ENCODE data around the gene CDHR2.

Gene CDHR2

DNA sequence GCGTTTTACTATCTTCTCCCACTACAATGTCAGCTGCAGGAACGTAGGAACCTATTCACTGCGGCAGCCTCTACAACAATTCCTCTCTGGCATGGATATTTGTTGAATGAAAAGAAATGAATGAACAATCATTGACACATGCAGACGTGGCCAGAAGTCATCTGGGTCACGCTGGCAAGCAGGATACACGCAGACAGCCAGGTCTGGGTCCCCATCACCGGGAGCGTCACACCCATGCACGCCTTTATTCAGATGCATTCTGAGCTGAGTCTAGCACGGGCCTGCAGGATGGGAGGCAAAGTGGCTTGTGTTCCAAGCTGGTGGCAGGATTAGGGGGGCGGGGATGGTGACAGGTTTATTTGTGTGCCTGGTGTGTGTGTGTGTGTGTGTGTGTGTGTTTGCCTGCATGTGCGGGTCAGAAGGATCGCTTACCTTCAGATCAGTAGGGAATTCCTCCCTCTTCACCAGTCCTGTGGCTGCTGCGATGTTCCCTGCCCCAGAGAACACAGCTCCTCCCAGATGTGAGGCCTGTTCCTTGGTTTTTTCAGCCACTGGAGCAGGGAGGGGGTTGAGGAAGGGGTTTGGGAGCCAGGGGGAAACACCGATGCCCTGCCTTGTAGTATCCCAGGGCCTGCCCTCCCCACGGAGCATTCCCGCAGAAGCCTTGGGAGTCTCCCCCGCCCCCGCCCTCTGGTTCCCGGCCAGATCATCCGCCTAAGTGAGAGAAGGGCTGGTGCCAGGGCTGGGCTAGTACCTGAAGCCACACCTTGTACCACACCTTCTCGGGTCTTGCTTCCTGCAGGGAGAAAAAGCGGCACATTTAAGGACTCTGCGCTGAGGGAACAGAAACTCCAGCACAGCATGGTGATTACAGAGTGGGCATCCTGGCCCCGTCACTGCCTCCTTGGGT, 77.1 kb downstream of the CDHR2 start:
- Mint-ChIP-seq H3K36me3 (ENCODE audit: low read depth) (no peaks in the 10 kb centered on the region), H3K27ac (no peak overlapping the region), H3K4me1 (ENCODE audit: low read depth) (no peaks in the 10 kb centered on the region), H3K4me3 (no peak overlapping the region), H3K27me3 (peaks cover 83% of the 10 kb centered on the region), H3K9me3 (no peaks in the 10 kb centered on the region)
- intact Hi-C loops (cut with micrococcal nuclease): no loop called here

DNA sequence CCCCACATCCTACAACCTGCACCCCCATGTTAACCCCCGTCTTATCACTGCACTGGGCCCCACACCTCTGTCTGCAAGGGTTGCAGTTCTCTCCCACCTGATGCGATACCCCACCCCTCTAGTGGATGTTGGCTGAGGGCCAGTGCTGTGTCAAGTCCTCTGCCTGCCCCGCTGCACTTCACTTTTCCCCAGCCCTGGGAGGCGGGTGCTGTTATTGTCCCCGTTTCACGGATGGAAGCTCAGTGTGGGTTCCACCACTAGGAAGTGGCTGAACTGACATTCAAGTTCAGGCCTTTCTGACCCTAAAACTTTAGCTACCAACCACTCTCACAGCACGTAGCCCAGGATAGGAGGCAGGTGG, 77.7 kb downstream of the CDHR2 start:
- Mint-ChIP-seq H3K27ac (no peak overlapping the region), H3K27me3 (peaks cover 83% of the 10 kb centered on the region), H3K4me1 (ENCODE audit: low read depth) (no peaks in the 10 kb centered on the region), H3K9me3 (no peaks in the 10 kb centered on the region), H3K4me3 (no peak overlapping the region), H3K36me3 (ENCODE audit: low read depth) (no peaks in the 10 kb centered on the region)
- intact Hi-C loops (cut with micrococcal nuclease): no loop called here

DNA sequence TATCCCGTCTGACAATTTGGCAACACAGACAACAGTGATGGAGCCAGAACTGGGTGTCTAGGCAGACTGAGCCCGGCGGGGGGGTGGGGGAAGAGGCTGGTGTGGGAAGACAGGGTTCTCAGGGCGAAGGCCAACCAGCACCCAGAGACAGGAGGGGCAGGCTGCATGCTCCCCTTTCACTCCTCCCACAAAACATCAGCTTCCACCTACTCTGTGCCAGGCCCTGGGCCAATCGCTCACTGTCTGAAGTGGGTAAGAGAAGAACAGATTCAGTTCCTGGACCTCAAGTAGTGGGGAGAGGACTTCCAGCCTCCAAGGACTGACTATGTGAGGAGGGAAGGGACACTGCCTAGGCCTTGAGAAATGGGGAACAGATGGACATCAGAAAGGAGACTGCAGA, 78.4 kb downstream of the CDHR2 start:
- Mint-ChIP-seq H3K9me3 (no peaks in the 10 kb centered on the region), H3K27ac (no peak overlapping the region), H3K36me3 (ENCODE audit: low read depth) (no peaks in the 10 kb centered on the region), H3K4me3 (no peak overlapping the region), H3K27me3 (peaks cover 82% of the 10 kb centered on the region), H3K4me1 (ENCODE audit: low read depth) (no peaks in the 10 kb centered on the region)
- intact Hi-C loops (cut with micrococcal nuclease): no loop called here

DNA sequence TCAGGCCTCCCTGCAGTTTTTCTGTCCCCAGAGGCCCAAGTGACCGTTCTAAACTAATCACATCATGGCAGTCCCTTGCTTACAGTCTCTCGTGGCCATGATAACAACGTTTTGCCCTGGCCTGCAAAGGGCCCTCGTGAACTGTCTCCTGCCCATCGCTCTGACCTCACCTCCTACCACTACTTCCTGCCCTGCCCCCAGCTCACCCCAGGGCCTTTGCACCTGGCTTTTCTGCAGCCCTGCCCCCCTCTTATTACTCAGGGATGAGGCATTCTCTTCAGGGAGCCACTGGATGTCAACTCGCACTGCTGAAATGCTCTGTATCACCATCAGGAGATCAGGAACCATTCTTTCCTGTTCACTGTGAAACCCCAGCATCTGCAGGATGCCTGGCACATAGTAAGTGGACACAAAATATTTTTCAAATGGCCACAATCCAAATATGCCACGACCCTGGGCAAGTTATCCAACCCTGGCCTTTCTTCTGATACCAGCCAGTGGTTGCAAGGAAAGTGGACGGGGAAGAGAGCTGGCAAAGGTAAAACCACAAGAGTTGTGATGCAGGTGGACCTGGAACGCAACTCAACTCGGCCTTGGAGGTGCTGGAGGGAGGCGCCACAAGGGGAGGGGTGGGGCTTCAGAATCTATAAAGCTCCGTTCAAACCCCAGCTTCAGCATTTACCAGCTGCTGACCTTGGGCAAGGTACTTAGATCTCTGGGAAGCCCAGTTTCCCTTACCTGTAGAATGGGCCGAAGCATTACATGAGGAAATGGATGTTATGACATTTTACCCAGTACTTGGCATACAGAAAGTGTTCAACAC, 79.5 kb downstream of the CDHR2 start:
- no peaks in the 10 kb centered on the region for H3K9me3 Mint-ChIP-seq
- peaks cover 84% of the 10 kb centered on the region for H3K27me3 Mint-ChIP-seq
- no peaks in the 10 kb centered on the region for H3K4me1 Mint-ChIP-seq (ENCODE audit: low read depth)
- H3K27ac Mint-ChIP-seq: no peak overlapping the region
- intact Hi-C loops (cut with micrococcal nuclease): no loop called here
- no peak overlapping the region for H3K4me3 Mint-ChIP-seq
- no peaks in the 10 kb centered on the region for H3K36me3 Mint-ChIP-seq (ENCODE audit: low read depth)

DNA sequence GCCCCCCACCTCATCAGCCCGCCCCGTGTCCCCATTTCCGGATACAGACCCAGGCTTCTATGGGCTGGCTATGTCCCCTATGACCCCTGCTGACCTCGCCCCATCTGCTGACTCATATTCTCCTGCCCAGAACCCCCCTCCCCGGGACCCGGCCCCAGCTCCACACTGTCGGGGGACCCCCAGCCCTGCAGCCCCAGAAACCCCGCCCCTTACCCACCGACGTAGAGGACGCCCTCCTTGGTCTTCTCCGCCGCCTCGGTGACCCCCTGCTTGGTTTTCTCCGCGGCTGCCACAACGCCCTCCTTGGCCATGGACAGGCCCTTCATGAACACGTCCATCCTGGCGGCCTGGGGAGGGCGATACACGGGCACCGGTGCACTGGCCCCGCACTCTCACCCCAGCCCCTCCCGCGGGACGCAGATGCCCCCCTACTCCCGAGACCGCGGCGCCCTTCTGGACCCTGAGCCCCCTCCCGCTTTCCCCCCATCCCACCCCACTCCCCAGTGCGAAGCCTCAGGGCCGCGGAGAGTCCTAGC, 80.2 kb downstream of the CDHR2 start:
- H3K36me3 Mint-ChIP-seq (ENCODE audit: low read depth): no peaks in the 10 kb centered on the region
- no peak overlapping the region for H3K4me3 Mint-ChIP-seq
- peaks cover 86% of the 10 kb centered on the region for H3K27me3 Mint-ChIP-seq
- H3K27ac Mint-ChIP-seq: no peak overlapping the region
- H3K9me3 Mint-ChIP-seq: no peaks in the 10 kb centered on the region
- H3K4me1 Mint-ChIP-seq (ENCODE audit: low read depth): no peaks in the 10 kb centered on the region
- intact Hi-C loops (cut with micrococcal nuclease): no loop called here

DNA sequence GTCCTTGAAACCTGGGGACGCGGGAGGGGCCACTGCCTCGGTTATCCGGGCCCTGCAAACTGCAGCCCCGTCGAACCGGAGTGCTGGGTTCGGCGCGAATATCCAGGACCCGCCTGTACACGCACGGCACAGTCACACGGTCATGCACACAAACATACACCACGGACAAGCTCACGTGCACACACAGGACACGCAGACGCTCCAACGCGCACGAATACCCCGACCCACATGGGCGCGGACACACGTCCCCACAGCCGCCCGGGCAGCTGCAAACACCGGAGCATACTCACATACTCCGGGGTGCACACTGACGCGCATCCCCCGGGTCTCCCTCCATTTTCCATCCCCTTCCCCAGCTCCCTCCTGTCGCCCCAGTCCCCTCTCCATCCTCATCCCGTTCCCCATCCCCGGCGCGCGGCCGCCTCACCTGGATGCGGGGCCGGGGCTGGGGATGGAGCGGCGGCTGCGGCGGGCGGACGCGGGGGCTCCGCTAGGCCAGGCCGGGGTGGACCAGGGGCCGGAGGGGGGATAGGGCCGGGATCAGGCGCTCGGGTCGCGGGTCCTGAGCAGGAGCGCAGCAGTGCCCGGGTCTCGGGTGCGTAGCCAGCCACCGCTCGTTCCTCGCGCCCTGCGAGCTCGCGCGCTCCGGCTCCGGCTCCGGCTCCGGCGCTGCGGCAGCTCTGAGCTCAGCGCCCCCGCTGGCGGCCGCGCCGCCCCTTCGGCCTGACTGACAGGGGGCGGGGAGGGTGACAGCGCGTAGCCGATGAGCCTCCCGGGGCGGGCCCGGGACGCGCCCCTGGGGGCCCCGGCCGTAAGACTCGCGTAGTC, 80.9 kb downstream of the CDHR2 start, which contains the start of the genes EIF4E1B and SNCB:
EIF4E1B (plus strand) TSS at position 823 of the 828 bp plus-strand sequence. CDS start 12,113 bp downstream, outside the sequence.
SNCB (minus strand) TSS at position 682 of the 828 bp plus-strand sequence. CDS start 880 bp downstream, outside the sequence.
- no peaks in the 10 kb centered on the region for H3K9me3 Mint-ChIP-seq
- H3K27me3 Mint-ChIP-seq: peaks cover 86% of the 10 kb centered on the region
- H3K27ac Mint-ChIP-seq: no peak within 1 kb of the TSS
- H3K36me3 Mint-ChIP-seq (ENCODE audit: low read depth): no peaks in the 10 kb centered on the region
- H3K4me3 Mint-ChIP-seq: no peak within 1 kb of the TSS
- intact Hi-C loops (cut with micrococcal nuclease): no loop called here
- no peaks in the 10 kb centered on the region for H3K4me1 Mint-ChIP-seq (ENCODE audit: low read depth)

DNA sequence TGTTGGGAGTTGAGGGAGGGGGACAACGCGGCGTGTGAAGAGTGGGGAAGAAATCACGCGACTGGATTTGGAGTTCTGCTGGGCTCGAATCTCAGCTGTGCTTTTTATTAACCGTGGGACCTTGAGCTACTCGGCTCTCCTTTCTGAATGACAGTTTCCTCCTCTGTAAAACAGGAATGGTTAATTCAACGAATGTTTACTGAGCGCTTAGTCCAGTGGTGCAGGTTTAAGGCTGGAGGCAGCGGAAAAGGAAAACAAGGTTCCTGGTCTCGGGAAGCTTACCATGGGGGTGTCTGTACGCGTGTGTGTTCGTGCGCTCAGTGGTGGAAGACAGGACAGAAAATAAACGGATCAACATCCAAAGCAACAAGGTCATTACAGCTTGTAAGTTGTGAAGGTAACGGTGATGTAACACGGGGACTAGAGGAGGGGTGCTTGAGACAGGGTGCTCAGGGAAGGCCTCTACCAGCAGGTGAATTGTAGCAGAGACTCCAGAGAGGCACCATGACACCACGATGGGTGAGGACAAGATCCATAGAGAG, 81.6 kb downstream of the CDHR2 start:
- no peak overlapping the region for H3K4me3 Mint-ChIP-seq
- H3K27me3 Mint-ChIP-seq: peaks cover 91% of the 10 kb centered on the region
- no peaks in the 10 kb centered on the region for H3K9me3 Mint-ChIP-seq
- H3K27ac Mint-ChIP-seq: no peak overlapping the region
- H3K4me1 Mint-ChIP-seq (ENCODE audit: low read depth): no peaks in the 10 kb centered on the region
- H3K36me3 Mint-ChIP-seq (ENCODE audit: low read depth): no peaks in the 10 kb centered on the region
- intact Hi-C loops (cut with micrococcal nuclease): no loop called here

DNA sequence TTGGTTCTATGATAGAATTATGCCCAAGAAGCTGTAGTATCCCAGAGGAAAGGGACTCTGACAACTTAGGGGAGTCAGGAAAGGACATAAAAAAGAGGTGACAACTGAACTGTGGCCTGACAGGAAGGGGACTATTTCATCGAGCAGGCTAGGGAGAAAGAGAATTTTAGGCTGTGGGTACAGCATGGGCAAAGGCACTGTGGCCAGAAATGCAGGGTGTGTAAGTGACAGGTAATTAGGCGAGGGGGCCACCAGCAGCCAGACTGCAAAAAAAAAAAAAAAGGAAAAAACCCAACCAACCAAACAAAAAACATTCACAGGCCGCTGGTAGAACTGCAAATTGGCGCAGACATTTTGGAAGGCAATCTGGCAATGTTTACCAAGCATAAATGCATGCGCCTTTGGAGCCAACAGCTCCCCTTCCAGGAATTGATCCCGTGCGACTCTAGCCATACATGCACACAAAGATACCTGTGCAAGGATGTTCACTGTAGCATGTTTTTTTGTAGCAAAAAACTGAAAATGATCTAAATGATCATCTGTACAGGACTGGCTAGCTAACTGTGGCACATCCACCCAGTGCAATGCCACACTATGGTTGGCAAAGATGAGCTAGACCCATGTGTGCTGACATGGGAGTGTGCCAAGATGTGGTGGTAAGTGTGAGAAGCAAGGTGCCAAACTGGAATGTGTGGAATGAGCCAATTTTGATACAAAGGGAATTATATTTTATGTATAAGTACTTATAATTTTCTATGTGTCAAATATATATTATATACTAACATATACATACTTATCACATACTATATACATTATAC, 82.5 kb downstream of the CDHR2 start:
- Mint-ChIP-seq H3K9me3 (no peaks in the 10 kb centered on the region), H3K27ac (no peak overlapping the region), H3K4me1 (ENCODE audit: low read depth) (no peaks in the 10 kb centered on the region), H3K27me3 (peaks cover 88% of the 10 kb centered on the region), H3K36me3 (ENCODE audit: low read depth) (no peaks in the 10 kb centered on the region), H3K4me3 (no peak overlapping the region)
- intact Hi-C loops (cut with micrococcal nuclease): no loop called here

DNA sequence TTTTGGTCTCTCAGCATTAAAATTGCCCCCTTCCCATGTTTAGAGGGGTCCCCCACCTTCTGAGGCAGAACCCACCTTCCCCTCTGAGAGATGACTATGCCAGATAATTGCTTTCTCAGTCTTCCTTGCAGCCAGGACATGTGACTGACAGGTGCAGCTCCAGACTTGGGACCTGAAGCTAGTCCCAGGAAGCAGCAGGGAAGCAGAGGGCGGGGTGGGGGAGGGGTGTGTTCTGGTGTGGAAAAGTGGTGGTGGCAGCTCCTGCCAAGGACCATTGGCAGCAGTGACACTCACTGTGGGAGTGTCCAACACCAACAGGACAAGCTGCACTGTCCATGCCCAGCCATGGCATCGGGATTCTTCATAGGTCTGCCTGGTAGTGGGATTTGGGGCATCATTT, 83.6 kb downstream of the CDHR2 start:
- peaks cover 87% of the 10 kb centered on the region for H3K27me3 Mint-ChIP-seq
- H3K9me3 Mint-ChIP-seq: no peaks in the 10 kb centered on the region
- no peak overlapping the region for H3K27ac Mint-ChIP-seq
- H3K4me1 Mint-ChIP-seq (ENCODE audit: low read depth): no peaks in the 10 kb centered on the region
- H3K36me3 Mint-ChIP-seq (ENCODE audit: low read depth): no peaks in the 10 kb centered on the region
- intact Hi-C loops (cut with micrococcal nuclease): no loop called here
- H3K4me3 Mint-ChIP-seq: no peak overlapping the region

DNA sequence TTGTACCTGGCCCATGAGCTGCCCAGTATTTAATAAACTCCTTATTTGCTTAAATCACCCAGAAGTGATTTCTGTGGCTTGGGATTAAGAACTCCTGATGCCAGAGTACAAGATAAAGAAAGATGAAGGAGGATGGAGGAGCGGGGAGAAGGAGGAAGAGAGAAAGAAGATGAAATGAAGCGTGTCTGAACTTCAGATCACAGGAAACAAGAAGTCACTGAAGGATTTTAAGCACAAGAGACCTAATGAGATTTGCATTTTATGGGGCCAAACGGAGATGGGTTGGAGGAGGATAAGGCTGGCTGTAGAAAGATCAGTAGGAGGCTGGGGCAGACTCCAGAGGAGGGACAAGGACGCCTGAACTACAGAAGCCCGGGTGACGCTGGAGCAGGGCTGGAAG, 84.5 kb downstream of the CDHR2 start:
- intact Hi-C loops (cut with micrococcal nuclease): no loop called here
- Mint-ChIP-seq H3K36me3 (ENCODE audit: low read depth) (no peaks in the 10 kb centered on the region), H3K9me3 (no peaks in the 10 kb centered on the region), H3K27ac (no peak overlapping the region), H3K4me1 (ENCODE audit: low read depth) (no peaks in the 10 kb centered on the region), H3K4me3 (no peak overlapping the region), H3K27me3 (peaks cover 83% of the 10 kb centered on the region)

DNA sequence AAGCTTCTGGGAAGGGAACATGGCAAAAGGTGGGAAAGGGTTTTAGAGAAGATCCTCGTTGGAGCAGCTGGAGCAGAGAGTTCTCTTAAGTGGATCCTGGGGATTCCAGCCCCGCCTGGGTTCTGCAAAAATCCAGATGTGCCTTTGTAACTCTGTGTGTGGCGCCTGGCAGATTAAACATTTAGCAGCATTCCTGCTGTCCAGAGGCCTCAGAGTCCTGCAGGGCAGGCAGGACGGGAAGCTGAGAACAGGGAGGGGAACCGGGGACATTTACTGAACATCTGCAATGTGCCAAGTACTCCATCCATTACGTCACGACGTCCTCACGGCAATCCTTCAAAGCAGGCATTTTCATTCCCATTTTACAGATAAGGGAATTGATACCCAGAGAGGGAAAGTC, 87.3 kb downstream of the CDHR2 start:
- no peak overlapping the region for H3K4me3 Mint-ChIP-seq
- intact Hi-C loops (cut with micrococcal nuclease): no loop called here
- no peak overlapping the region for H3K27ac Mint-ChIP-seq
- H3K36me3 Mint-ChIP-seq (ENCODE audit: low read depth): no peaks in the 10 kb centered on the region
- H3K9me3 Mint-ChIP-seq: no peaks in the 10 kb centered on the region
- H3K4me1 Mint-ChIP-seq (ENCODE audit: low read depth): no peaks in the 10 kb centered on the region
- peaks cover 61% of the 10 kb centered on the region for H3K27me3 Mint-ChIP-seq

DNA sequence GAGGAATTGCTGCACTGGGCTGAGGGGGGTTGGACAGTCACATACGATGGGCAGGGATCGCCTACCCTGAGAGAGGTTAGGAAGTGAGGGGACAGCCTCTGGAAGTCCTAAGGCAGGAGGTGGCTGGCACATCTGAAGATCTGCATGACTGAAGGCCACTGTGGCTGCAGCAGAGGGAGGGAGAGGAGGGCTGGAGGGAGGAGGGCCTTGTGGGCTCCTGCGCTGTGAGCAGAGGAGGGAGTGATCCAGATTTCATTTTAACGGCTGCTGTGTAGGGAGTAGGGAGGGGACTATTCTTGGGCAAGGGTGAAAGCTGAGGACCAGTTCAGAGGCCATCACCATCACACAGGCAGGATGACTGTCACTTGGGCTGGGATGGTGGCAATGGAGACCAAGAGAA, 88.4 kb downstream of the CDHR2 start:
- Mint-ChIP-seq H3K27me3 (peaks cover 51% of the 10 kb centered on the region), H3K4me1 (ENCODE audit: low read depth) (no peaks in the 10 kb centered on the region), H3K27ac (no peak overlapping the region), H3K4me3 (no peak overlapping the region), H3K9me3 (no peaks in the 10 kb centered on the region), H3K36me3 (ENCODE audit: low read depth) (no peaks in the 10 kb centered on the region)
- intact Hi-C loops (cut with micrococcal nuclease): no loop called here

DNA sequence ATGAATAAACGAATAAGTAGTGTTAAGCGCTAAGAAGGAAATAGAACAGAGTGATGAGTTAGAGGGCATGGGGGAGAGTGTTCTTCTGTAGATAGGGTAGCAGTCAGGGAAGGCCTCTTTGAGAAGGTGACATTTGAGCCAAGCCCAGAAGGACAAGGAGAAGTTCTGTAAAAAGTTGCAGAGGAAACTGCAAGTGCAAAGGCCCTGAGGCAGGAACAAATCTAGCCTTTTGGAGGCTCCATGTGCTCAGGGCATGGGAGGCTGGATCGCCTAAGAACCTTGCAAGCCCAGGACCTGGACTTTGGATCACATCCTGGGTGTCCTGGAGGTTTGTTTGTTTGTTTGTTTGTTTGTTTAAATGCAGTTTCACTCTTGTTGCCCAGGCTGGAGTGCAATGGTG, 89.3 kb downstream of the CDHR2 start:
- no peak overlapping the region for H3K4me3 Mint-ChIP-seq
- peaks cover 45% of the 10 kb centered on the region for H3K27me3 Mint-ChIP-seq
- no peaks in the 10 kb centered on the region for H3K36me3 Mint-ChIP-seq (ENCODE audit: low read depth)
- H3K27ac Mint-ChIP-seq: no peak overlapping the region
- intact Hi-C loops (cut with micrococcal nuclease): no loop called here
- H3K9me3 Mint-ChIP-seq: no peaks in the 10 kb centered on the region
- no peaks in the 10 kb centered on the region for H3K4me1 Mint-ChIP-seq (ENCODE audit: low read depth)

Data from dendritic cell treated with granulocyte-macrophage colony-stimulating factor and Interleukin-4, amounts not matched to agents 40 ng/mL and 50 ng/mL, for 4 days (primary cell).